ENCODE data around the gene MTHFD2.

GRCh38 chr2:74204436-74204835 lies 6.0 kb downstream of the MTHFD2 start:
- no peak for TF ChIP-seq TAF1 (IDR thresholded peaks at IDR 0.05; ENCODE audit: low read depth, low read length)
- TF ChIP-seq POLR2A (IDR thresholded peaks at IDR 0.05; ENCODE audit: low read depth, low read length), result no peak
- TF ChIP-seq SPI1 (IDR thresholded peaks at IDR 0.05; ENCODE audit: low read depth, low read length), result no peak
